HG03378 (cell line): ENCODE results near the gene RBMX.
"Not testable (repeated sequence)": the region's sequence is repeated elsewhere in the genome, so short reads cannot be mapped to it uniquely, and the experiment has no call there.

Experiments
- ATAC-seq: cut with Tn5 transposase; IDR thresholded peaks from one replicate; pipeline ENCODE4 v1.9.1; 2021; ENCODE audit warnings: mild to moderate bottlenecking, moderate library complexity; ENCODE audit not compliant: unreplicated experiment

The RBMX gene

DNA sequence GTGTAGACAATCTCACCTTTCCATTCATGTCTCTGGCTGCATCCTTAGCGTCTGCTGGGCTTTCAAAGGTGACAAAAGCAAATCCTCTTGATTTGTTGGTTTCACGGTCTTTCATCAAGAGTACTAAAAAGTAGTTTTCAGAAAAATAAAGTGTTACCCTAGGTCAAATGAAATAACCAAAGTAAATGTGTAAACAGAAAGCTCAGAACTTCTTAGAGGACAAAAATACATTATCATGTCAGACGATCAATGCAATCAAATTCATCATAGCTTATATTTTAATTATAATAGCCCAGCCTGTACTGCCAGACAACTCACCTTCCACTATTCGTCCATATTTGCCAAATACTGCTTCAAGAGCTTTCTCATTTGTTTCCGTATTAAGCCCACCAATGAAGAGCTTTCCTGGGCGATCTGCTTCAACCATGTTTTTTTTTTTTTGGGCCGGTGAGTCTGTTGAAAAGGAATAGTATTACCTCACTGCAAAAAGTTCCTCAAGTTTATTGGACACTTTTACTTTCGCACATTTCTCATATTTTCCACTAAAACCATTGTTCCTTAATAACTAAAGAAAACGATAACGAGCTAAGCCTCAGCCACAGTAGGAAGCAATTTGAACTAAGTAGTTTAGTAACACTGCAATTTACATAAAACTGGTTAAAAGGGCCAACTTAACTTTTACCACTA, 1.4 kb downstream of the RBMX start:
- ATAC-seq, result no peak

DNA sequence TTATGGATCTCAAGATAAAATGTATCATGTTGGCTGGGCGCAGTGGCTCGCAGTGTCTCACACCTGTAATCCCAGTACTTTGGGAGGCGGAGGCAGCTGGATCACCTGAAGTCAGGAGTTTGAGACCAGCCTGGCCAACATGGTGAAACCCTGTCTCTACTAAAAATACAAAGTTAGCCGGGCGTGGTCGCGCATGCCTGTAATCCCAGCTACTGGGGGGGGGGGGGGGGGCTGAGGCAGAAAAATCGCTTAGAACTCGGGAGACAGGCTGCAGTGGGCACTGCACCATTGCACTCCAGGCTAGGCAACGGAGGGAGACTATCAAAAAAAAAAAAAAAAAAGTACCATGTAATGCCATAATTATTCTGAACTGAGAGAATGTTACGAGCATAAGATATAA, 2.1 kb downstream of the RBMX start:
- no peak for ATAC-seq

DNA sequence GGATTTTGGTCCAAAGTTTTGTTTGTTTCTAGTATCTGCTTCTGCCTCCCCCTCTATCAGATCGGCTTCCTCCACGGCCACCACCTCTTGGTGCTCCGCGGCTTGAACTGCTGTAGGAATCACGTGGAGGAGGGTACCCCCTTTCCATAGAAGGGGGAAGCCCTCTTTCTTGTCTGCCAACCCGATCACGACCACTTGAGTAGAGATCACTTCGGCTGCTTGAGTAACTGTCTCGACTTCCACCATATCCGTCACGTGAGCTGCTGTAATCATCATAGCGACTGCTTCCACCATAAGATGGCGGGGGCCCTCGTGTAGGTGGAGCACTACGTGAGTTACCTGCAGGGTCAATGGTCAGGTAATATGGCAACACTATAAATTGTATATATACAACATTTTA, 6.4 kb downstream of the RBMX start:
- ATAC-seq, result not testable (repeated sequence)

DNA sequence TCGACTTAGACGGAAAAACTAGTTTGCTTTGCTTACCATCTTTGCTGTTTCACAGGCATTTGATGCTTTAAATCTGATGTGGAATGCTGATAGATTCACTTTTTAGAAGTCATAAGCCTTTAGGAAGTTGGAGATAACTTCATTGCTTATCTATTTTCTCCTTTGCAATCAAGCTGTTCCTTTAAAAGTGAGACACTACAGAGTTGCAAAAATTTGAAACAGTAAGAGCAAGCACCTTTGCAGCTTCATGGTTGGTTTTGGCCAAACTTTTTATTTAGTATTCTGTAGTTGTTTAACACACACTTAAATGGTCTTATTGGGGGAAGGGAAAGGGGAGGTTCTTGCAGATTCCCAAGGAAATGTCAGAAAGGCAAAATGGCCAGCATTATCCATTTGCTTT, 7.3 kb downstream of the RBMX start:
- ATAC-seq, result not testable (repeated sequence)

DNA sequence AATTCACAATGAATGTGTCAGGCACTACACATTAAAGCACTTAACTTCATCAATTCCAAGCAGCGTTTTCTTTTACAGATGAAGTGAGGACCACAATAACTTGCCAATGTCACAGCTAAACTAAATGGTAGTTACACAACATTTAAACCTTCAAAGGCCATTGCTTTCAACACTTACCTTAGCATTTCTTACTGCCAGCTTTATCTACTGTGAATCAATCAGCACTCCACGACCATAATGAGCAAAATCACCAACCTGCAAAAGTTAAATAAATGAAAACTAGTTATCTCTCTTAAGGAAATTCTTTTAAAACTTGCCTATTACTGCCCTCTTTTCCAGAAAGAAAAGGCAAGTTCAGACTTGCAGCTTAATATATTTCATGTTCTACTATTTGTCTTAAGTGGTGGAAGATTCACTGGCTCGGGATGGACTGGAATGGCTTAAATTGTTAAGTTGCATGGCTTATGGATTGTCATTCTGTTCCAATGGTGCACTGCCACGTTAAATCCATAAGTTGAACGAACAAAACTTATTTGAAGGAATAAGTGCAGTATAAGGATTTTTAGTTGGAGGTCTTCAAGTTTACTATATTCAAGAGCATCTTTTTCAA, 8.3 kb downstream of the RBMX start:
- no peak for ATAC-seq

DNA sequence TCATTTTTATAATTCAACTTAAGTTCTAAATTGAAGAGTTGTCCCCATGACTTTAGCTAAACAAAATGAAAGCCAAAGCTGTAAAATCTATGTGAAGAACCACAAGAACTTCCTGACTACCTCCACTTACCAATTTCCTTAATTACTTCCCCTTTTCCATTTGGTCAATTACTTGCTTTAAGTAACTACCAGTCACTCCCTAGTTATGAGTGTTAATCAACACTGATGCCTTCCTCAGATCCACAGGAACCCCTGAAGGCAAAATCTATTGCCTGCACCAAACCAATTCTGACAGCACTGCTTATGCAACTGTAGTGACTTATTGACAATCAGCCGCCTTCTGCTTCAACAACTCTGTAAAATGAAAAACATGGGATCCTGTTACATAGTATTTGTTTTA, 10.5 kb downstream of the RBMX start:
- no peak for ATAC-seq

DNA sequence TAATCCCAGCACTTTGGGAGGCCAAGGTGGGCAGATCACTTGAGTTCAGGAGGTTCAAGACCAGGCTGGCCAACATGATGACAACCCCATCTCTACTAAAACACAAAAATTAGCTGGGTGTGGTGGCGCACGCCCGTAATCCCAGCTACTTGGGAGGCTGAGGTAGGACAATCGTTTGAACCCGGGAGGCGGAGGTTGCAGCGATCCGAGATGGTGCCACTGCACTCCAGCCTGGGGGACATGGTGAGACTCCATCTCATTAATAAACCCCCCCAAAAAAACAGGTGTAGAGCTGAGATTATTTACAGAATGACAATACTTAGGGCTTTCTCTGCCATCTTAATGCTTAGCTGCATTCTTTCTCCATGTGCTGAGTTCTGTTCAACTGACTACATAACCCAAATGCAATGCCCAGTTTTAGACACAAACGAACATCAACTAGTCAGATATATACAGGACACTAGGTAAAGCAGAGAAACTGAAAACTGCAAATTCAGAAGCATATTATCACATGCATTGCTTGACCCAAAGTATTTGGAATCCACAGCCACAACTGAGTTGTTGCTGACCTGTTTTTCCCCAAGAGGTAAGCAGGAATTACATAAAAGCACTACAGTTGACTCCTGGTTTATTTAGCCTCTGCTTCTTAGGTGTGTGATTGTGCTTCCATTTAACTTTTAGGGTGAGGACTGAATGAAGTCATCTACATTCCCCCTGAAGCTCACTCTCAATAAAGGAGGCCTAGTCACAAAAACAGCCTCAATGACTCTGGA, 12.1 kb downstream of the RBMX start:
- ATAC-seq, result no peak

DNA sequence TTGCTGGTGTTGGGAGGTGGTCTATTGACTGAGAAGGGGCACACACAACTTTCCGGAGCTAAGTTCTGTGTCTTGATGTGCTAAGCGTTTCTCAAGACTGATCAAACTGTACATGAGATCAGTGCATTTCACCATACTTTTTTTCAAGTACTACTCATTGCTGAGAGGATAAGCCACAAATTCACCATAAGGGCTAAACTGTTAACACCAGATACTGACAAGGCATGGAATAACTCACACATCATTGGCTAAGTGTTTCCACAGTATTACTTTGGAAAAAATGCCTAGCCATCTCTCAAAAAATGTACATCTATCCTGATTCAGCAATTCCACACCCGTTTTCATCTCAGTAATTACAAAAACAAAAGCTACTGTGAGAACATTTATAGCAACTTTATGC, 13.0 kb downstream of the RBMX start:
- no peak for ATAC-seq

DNA sequence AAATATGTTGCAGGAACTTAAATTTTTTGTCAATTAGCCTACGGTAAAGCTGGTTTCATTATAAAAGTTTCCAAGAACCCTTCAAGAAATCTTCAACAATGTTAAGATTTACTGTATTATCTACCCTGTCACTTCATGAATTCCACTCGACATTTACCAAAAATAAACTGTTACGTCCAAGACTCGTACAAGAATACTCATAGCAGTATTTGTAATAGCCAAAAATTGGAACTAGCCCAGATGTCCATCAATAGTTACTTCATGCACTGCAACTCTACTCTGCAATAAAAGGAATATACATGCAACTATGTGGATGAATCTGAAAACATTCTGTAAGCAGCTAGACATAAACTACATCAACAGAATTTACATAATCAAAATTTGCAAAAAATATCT, 13.4 kb downstream of the RBMX start:
- no peak for ATAC-seq

DNA sequence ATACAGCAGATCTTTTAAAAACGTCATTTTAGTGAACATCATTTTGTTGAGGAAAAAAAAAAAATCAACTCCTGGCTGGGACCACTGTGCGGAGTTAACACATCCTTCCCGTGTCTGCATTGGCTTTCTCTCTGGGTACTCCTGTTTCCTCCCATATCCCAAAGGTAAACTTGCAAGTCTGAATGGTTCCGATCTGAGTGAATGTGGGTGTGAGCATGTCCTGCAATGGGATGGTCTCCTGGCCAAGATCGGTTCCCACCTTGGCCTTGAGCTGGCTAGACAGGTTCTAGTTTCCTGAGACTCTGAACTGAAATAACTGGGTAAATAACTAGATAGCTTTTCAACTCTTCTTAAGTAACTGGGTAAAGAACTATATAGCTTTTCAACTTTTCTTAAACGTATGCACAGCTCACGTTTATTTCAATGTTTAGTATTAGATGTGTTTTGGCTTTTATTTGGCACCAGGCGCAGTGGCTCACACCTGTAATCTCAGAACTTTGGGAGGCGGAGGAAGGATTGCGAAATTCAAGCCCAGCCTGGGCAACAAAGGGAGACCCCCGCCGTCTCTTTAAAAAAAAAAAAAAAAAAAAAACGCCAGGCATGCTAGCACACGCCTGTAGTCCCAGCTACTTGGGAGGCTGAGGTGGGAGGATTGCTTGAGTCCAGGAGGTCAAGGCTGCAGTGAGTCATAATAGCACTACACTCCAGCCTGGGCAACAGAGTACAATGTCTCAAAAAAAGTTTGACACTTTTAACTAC, 14.0 kb downstream of the RBMX start:
- no peak for ATAC-seq

DNA sequence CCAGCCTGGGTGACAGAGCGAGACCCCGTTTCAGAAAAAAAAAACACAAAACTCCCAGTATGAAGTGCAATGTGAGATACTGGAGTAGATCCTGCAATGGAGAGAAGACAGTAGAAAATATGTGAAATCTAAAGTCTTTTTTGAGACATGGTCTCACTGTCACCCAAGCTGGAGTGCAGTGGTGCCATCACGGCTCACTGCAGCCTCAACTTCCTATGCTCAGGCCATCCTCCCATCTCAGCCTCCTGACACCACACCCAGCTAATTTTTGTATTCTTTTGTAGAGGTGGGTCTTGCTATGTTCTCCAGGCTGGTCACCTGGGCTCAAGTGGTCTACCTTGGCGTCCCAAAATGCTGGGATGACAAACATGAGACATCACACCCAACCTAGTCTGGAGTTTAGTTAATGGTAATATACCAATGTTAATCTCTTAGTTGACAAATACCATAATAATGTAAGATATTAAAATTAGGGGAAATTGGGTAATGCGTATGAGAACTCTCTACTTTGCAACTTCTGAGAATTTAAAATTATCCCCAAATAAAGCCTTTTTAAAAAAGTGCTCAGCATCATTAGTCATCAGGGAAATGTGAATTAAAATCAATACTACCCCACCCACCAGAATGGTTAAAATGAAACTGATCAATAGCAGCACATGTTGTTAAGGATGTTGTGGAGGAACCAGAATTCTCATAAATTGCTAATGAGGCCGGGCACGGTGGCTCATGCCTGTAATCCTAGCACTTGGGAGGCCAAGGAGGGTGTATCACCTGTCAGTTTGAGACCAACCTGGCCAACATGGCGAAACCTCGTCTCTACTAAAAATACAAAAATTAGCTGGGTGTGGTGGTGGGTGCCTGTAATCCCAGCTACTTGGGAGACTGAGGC, 15.0 kb downstream of the RBMX start:
- no peak for ATAC-seq

DNA sequence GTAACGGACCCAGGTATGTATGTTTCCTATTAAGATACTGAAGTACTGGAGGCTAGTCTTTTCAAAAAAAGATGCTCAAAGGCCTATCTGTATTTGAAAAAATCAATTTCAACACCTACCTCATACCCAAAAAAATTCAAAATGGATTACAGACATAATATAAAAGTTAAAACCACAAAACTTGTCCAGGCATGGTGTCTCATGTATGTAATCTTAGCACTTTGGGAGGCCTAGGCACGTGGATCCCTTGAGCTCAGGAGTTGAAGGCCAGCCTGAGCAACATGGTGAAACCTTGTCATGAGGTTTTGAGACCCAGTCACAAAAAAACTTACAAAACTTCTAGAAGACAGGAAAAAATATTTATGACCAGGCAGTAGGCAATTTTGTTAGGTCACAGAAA, 16.7 kb downstream of the RBMX start:
- ATAC-seq, result no peak

DNA sequence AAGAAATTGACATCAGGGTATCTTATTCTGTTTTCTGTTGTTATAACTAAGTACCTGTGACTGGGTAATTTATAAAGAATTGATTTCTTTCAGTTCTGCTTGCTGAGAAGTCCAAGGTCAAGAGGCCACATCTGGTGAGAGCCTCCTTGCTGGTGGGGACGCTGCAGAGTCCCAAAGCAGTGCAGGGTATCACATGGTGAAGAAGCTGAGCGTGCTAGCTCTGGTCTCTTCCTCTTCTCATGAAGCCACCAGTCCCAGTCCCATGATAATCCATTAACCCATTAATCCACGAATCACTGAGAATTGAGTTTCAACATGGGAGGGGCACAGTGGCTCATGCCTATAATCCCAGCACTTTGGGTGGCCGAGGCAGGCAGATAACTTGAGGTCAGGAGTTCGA, 18.0 kb downstream of the RBMX start:
- ATAC-seq, result no peak

DNA sequence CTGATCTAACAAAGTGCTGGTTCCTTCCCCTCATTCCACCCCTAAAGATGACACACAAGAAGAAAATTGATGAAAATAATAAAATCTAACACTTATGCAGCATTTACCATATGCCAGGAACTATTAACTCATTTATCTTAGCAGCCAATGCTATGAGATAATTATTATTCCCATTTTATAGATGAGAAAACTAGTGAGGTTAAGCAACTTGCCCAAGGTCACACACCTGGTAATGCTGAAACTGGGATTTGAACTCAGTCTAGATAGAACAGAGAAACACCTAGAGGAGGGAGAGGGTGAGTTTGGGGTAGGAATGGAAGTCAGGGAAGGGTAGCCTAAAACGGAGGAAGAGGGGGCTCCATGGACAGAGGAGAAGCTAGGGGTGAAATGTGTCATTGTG, 18.6 kb downstream of the RBMX start:
- ATAC-seq, result no peak

DNA sequence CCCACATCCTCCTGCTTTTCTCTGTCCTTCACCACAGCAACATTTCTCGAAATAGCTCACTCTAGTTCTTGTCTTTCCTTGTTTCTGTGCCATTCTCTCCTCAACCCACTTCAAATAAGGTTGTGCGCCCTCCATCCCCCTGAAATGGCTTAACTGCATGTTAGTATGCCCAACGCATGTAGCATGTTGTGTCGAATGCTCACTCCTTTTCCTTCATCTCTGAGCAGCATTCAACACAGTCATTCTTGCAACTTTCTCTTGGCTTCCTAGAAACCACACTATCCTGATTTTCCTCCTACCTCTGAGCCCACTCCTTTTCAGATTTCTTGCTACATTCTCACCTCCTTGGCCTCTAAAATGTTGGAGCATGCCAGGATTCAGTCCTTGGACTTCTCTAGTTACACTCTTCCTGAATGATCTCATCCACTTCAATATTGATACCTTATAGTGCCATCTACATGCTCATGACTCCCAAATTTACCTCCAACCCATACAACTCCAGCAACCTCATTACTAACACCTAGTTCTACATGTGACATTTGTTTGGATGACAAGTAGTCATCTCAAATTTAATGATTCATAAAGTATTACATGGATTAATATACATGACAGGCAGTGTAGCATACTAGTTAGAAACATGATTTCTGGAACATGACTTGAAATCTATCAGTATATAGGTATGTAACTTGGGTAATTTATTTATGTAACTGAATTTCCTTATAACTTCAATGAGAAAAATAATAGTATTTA, 22.3 kb downstream of the RBMX start:
- no peak for ATAC-seq

DNA sequence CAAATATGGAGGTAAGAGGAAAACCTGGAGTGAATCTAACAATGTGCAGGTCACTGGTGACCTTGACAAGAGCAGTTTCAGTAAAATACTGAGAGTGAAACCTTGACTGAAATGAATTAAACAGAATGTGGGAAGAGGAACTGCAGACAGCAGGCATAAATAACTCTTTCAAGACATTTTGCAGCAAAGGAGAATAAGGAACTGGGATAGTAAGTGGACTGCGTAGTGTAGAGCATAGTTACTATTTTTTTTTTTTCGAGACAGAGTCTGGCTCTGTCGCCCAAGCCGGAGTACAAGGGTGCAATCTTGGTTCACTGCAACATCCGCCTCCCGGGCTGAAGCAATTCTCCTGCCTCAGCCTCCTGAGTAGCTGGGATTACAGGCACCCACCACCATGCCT, 24.0 kb downstream of the RBMX start:
- ATAC-seq, result peak; percentile 77

DNA sequence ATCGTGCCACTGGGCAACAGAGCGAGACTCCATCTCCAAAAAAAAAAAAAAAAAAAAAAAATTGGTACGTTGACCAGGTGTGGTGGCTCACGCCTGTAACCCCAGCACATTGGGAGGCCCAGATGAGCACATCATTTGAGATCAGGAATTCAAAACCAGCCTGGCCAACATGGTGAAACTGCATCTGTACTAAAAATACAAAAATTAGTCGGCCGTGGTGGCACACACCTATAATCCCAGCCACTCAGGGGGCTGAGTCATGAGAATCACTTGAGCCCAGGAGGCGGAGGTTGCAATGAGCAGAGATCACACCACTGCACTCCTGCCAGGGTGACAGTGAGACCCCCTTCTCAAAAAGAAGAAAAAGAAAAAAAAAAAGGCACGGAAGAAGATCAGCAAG, 24.5 kb downstream of the RBMX start:
- ATAC-seq, result no peak

DNA sequence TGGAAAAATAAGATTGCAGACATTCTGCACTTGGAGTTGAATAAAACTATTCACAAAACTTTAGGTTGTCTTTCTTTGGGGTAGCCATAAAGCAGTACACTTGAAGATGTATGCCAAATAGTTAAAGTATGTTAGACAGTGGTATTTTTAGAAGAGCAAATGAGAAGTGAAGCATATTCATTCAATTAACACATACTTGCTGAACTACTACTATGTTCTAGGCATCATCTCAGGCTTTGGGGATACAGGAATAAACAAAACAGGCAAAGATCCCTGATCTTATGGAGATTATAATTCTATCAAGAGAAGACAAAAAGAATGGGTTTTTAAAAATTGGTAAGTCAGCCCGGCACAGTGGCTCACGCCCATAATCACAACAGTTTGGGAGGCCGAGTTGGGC, 29.0 kb downstream of the RBMX start:
- no peak for ATAC-seq

DNA sequence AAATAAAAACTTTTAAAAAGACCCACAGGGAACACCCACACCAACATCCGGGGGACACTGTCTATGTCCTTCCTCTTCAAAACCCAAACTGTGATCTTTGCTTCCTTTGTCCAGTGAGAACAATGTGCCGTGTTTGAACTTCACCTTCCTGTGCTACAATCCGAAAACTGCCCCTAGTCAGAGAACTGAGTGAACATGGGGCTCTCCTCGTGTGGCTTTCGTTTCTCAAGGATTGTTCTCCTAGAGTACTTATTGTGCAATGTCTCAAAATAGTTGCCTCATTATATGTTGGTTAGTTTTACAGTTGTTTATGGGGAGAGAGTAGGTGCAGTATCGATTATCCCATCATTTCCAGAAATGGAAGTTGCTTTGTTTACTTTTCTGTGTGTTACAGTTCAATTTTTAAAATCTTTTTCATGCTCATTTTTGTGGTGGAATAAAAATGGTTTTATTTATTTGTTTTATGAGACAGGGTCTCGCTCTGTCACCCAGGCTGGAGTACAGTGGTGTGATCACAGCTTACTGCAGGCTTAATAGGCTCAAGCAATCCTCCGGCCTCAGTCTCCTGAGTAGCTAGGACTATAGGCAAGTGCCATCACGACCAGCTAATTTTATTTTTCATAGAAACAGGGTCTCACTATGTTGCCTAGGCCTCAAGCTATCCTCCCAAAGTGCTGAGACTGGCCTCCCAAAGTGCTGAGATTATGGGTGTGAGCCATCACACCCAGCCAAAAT, 29.9 kb downstream of the RBMX start:
- no peak for ATAC-seq
